ENCODE results near the gene HABP2. TPM values are rescaled to one million over a fixed set of nuclear protein-coding genes. Genes with fewer than 3 reads are reported as not detected.

The HABP2 gene
- total RNA-seq, 1 donor from 2014 or later: not detected

DNA sequence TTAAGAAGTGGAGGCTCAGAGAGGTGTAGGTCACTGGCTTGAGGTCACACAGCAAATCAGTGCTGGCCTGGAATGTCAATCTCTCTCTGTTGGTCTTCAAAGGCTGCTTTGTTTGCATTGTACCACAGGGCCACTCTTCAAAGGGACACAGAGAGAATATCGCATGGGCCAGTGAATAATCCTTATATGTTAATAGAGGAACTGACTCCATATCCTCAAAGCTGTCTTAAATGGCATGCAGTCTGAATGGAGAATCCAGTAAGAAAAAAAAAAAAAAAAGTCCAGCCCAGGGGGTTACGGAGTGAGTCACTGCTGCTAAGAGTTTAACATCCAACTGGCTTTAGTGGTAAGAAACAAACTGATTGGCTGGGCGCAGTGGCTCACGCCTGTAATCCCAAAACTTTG, 56.9 kb downstream of the HABP2 start:
- DNase-seq (ENCODE audit: low read depth, low spot score): no peak
- peak overlapping the region; percentile 82 for H3K27ac Mint-ChIP-seq (ENCODE audit: unreplicated experiment)
- H3K4me3 Mint-ChIP-seq: peak overlapping the region; percentile 13
- no peak for TF ChIP-seq CTCF (conservative IDR thresholded peaks at IDR 0.05)
- no peaks in the 10 kb centered on the region for H3K36me3 Mint-ChIP-seq (ENCODE audit: low read depth)
- no peaks in the 10 kb centered on the region for H3K27me3 Mint-ChIP-seq (ENCODE audit: low read depth)
- H3K9me3 Mint-ChIP-seq: no peaks in the 10 kb centered on the region
- H3K4me1 Mint-ChIP-seq: peaks cover 75% of the 10 kb centered on the region

GRCh38 chr10:113610631-113611601, 58.1 kb downstream of the HABP2 start:
- TF ChIP-seq CTCF (conservative IDR thresholded peaks at IDR 0.05): no peak
- peak overlapping the region; percentile 5 for H3K4me3 Mint-ChIP-seq
- H3K4me1 Mint-ChIP-seq: peaks cover 74% of the 10 kb centered on the region
- peak overlapping the region; percentile 21 for H3K27ac Mint-ChIP-seq (ENCODE audit: unreplicated experiment)
- H3K9me3 Mint-ChIP-seq: no peaks in the 10 kb centered on the region
- DNase-seq (ENCODE audit: low read depth, low spot score): no peak
- no peaks in the 10 kb centered on the region for H3K27me3 Mint-ChIP-seq (ENCODE audit: low read depth)
- no peaks in the 10 kb centered on the region for H3K36me3 Mint-ChIP-seq (ENCODE audit: low read depth)

- Mint-ChIP-seq H3K27ac (ENCODE audit: unreplicated experiment) (no peak overlapping the region), H3K4me1 (peaks cover 83% of the 10 kb centered on the region), H3K36me3 (ENCODE audit: low read depth) (no peaks in the 10 kb centered on the region), H3K27me3 (ENCODE audit: low read depth) (no peaks in the 10 kb centered on the region), H3K4me3 (no peak overlapping the region), H3K9me3 (no peaks in the 10 kb centered on the region)
- no peak for DNase-seq (ENCODE audit: low read depth, low spot score)
- no peak for TF ChIP-seq CTCF (conservative IDR thresholded peaks at IDR 0.05)
Measured at GRCh38 chr10:113612154-113612553, 59.3 kb downstream of the HABP2 start.

DNA sequence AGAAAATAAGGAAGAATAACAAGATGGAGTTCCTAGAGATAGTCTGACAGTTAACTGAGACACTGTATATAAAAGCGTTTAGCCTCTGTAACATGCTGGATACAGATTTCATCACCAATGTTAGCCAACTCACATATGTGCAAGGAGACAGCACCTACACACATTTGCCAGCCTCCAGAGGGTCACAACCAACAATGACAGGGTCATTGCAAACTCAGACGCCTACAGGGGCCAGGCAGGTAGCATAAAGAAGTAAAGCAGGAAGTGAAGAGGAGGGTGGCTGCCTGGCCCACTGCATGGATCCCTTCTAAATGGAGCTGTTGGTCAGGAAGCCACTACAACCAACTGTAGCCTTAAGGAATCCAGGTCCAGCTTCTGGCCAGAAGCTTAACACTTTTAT, 60.6 kb downstream of the HABP2 start:
- H3K4me3 Mint-ChIP-seq: no peak overlapping the region
- H3K27me3 Mint-ChIP-seq (ENCODE audit: low read depth): peaks cover 5% of the 10 kb centered on the region
- no peaks in the 10 kb centered on the region for H3K36me3 Mint-ChIP-seq (ENCODE audit: low read depth)
- DNase-seq (ENCODE audit: low read depth, low spot score): no peak
- peaks cover 80% of the 10 kb centered on the region for H3K4me1 Mint-ChIP-seq
- no peaks in the 10 kb centered on the region for H3K9me3 Mint-ChIP-seq
- H3K27ac Mint-ChIP-seq (ENCODE audit: unreplicated experiment): no peak overlapping the region
- no peak for TF ChIP-seq CTCF (conservative IDR thresholded peaks at IDR 0.05)

DNA sequence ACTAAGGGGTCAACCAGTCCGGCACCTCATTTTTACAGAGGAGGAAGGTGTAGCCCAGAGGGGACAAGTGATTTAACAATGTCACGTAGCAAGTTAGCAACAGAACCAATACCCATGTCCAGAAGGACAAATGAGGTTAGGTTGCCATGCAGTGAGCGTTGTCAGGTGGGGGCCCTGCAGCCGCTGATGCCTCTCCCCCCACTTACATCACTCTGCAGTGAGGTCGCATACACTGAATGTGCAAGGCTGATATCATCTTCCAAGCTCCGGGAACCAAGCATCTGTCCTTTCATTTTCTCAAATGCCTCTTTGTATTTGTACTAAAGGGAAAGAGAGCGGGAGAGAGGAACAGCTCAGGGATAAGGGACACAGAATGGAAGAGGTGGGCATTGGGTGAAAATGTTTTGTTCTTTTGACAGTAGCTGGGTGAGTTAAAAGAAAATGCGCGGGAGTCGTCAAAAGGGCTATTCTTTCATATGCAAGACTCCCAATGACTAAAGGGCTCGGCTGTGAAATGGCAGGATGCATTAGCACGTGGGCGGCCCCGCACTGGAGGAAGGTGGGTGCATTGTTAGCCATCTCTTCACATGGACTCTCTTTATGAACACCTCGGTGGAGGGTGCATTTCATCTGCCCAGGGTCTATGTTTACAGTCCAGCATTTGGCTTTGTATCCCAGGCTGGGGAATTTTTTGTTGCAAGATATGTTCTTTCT, 61.3 kb downstream of the HABP2 start:
- Mint-ChIP-seq H3K4me1 (peaks cover 77% of the 10 kb centered on the region), H3K4me3 (peak overlapping the region; percentile 14), H3K36me3 (ENCODE audit: low read depth) (no peaks in the 10 kb centered on the region), H3K27me3 (ENCODE audit: low read depth) (peaks cover 5% of the 10 kb centered on the region), H3K27ac (ENCODE audit: unreplicated experiment) (peak overlapping the region; percentile 31), H3K9me3 (no peaks in the 10 kb centered on the region)
- no peak for TF ChIP-seq CTCF (conservative IDR thresholded peaks at IDR 0.05)
- DNase-seq (ENCODE audit: low read depth, low spot score): no peak
